HEK293T (cell line): ENCODE results near the gene MFSD2A.

Source experiments
- CTCF ChIA-PET: fragments of 350-600 bp; formaldehyde crosslinking; extraction: SDS; loops from one replicate; lab custom pipeline; 2021; ENCODE audit warnings: antibody characterized with exemption, inconsistent platforms; lab: Yijun Ruan, JAX
- POLR2A ChIA-PET: fragments of 350-600 bp; formaldehyde crosslinking; extraction: SDS; loops from one replicate; lab custom pipeline; 2020; ENCODE audit warnings: antibody characterized with exemption, inconsistent platforms; lab: Yijun Ruan, JAX
- DNase-seq: peaks from one replicate; pipeline ENCODE4 v3.0.0; 2012; ENCODE audit warnings: mixed read lengths; ENCODE audit errors: extremely low spot score
- ARNT ChIP-seq: fragments of 450-650 bp; IDR thresholded peaks from 2 replicates; pipeline ENCODE4 v1.6.1; 2017; ENCODE audit warnings: mild to moderate bottlenecking
- BHLHE40 ChIP-seq: fragments of 450-650 bp; IDR thresholded peaks from 2 replicates; pipeline ENCODE4 v1.6.1; 2016; ENCODE audit warnings: mild to moderate bottlenecking, moderate library complexity, borderline replicate concordance
- CTBP1 ChIP-seq: fragments of 450-650 bp; IDR thresholded peaks from 2 replicates; pipeline ENCODE4 v1.6.1; 2016; ENCODE audit warnings: borderline replicate concordance
- ELF4 ChIP-seq: fragments of 450-650 bp; IDR thresholded peaks from 2 replicates; pipeline ENCODE4 v1.6.1; 2017; ENCODE audit warnings: antibody characterized with exemption
- FOXA1 ChIP-seq: fragments of 450-650 bp; IDR thresholded peaks from 2 replicates; pipeline ENCODE4 v1.6.1; 2016; ENCODE audit warnings: mild to moderate bottlenecking
- FOXK2 ChIP-seq: fragments of 450-650 bp; IDR thresholded peaks from 2 replicates; pipeline ENCODE4 v1.6.1; 2016; ENCODE audit warnings: mild to moderate bottlenecking
- FOXM1 ChIP-seq: fragments of 450-650 bp; IDR thresholded peaks from 2 replicates; pipeline ENCODE4 v1.6.1; 2017; ENCODE audit warnings: mild to moderate bottlenecking, borderline replicate concordance
- HDGF ChIP-seq: fragments of 450-650 bp; IDR thresholded peaks from 2 replicates; pipeline ENCODE4 v1.6.1; 2017; ENCODE audit warnings: antibody characterized with exemption, borderline replicate concordance
- L3MBTL2 ChIP-seq: fragments of 450-650 bp; conservative IDR thresholded peaks from 2 replicates; pipeline ENCODE4 v1.6.1; 2016; ENCODE audit warnings: mild to moderate bottlenecking
- LEF1 ChIP-seq: fragments of 450-650 bp; IDR thresholded peaks from 2 replicates; pipeline ENCODE4 v1.6.1; 2017; ENCODE audit warnings: mild to moderate bottlenecking, borderline replicate concordance
- NFRKB ChIP-seq: fragments of 450-650 bp; IDR thresholded peaks from 2 replicates; pipeline ENCODE4 v1.6.1; 2016; ENCODE audit warnings: mild to moderate bottlenecking, moderate library complexity
- PKNOX1 ChIP-seq: fragments of 450-650 bp; IDR thresholded peaks from 2 replicates; pipeline ENCODE4 v1.6.1; 2016
- SP1 ChIP-seq: fragments of 450-650 bp; IDR thresholded peaks from 2 replicates; pipeline ENCODE4 v1.6.1; 2017
- SUZ12 ChIP-seq: fragments of 450-650 bp; IDR thresholded peaks from 2 replicates; pipeline ENCODE4 v1.6.1; 2016; ENCODE audit warnings: mild to moderate bottlenecking
- TARDBP ChIP-seq: fragments of 450-650 bp; IDR thresholded peaks from 2 replicates; pipeline ENCODE4 v1.6.1; 2016
- ZNF384 ChIP-seq: fragments of 450-650 bp; IDR thresholded peaks from 2 replicates; pipeline ENCODE4 v1.6.1; 2016

MFSD2A gene

GRCh38 chr1:39992888-39993287 is 37.9 kb downstream of the MFSD2A start:
- ChIA-PET POLR2A (no interaction called here), CTCF (interaction anchor here (0.6 kb wide), 1 partner anchor 91 kb away, joined by 4 read pairs; no protein-coding TSS in a partner anchor)
- no peak for TF ChIP-seq SUZ12
- no peak for TF ChIP-seq TARDBP
- TF ChIP-seq ARNT = no peak
- no peak for TF ChIP-seq ELF4
- TF ChIP-seq HDGF = no peak
- no peak for TF ChIP-seq FOXK2
- no peak for TF ChIP-seq CTBP1
- TF ChIP-seq FOXA1 = no peak
- TF ChIP-seq L3MBTL2 = no peak
- no peak for TF ChIP-seq FOXM1
- TF ChIP-seq ZNF384 = no peak
- no peak for TF ChIP-seq LEF1
- no peak for TF ChIP-seq BHLHE40
- TF ChIP-seq NFRKB = no peak
- TF ChIP-seq SP1 = no peak
- DNase-seq = no peak

GRCh38 chr1:39995973-39996393 is 41.0 kb downstream of the MFSD2A start:
- TF ChIP-seq PKNOX1 = peak; percentile 13; the same call in 1 of the 2 replicates
- no peak for TF ChIP-seq SP1
- ChIA-PET POLR2A (no interaction called here), CTCF (no interaction called here)
- no peak for DNase-seq

- no peak for TF ChIP-seq L3MBTL2
- no peak for TF ChIP-seq HDGF
- no peak for TF ChIP-seq SUZ12
- TF ChIP-seq TARDBP = no peak
- TF ChIP-seq FOXM1 = no peak
- TF ChIP-seq PKNOX1 = no peak
- POLR2A ChIA-PET = no interaction called here
- CTCF ChIA-PET = no interaction called here
- no peak for DNase-seq
Observed at GRCh38 chr1:39996396-39997004, 41.6 kb downstream of the MFSD2A start.

GRCh38 chr1:40001456-40001855 is 46.5 kb downstream of the MFSD2A start:
- POLR2A ChIA-PET = no interaction called here
- TF ChIP-seq SUZ12 = no peak
- TF ChIP-seq FOXK2 = no peak
- no peak for TF ChIP-seq BHLHE40
- TF ChIP-seq LEF1 = no peak
- no peak for TF ChIP-seq ARNT
- no peak for TF ChIP-seq TARDBP
- TF ChIP-seq L3MBTL2 = no peak
- no peak for TF ChIP-seq NFRKB
- no peak for TF ChIP-seq PKNOX1
- no peak for TF ChIP-seq FOXA1
- TF ChIP-seq ZNF384 = no peak
- no peak for TF ChIP-seq SP1
- no peak for TF ChIP-seq ELF4
- TF ChIP-seq HDGF = no peak
- TF ChIP-seq FOXM1 = no peak
- no peak for TF ChIP-seq CTBP1
- CTCF ChIA-PET = no interaction called here
- DNase-seq = no peak

GRCh38 chr1:40003156-40004093 is 48.5 kb downstream of the MFSD2A start:
- TF ChIP-seq ARNT (no peak), CTBP1 (no peak), TARDBP (no peak), ZNF384 (no peak), SUZ12 (no peak), PKNOX1 (no peak), FOXK2 (no peak), L3MBTL2 (no peak), ELF4 (no peak), BHLHE40 (no peak), FOXM1 (no peak), NFRKB (no peak), FOXA1 (no peak)
- no peak for DNase-seq
- ChIA-PET POLR2A (no interaction called here), CTCF (interaction anchor here (1.5 kb wide), 1 partner anchor 29 kb away, joined by 4 read pairs; no protein-coding TSS in a partner anchor)
